HepG2 (cell line): ENCODE measurements around the gene PCDHGB6.
"Not testable (repeated sequence)": the region's sequence is repeated elsewhere in the genome, so short reads cannot be mapped to it uniquely, and the experiment has no call there.

Experiments
- BRD4 ChIP-seq: sonication (generic); formaldehyde crosslinking; IDR thresholded peaks from 2 replicates; pipeline ENCODE4 v1.4.0; 2020; ENCODE audit warnings: missing genetic modification reagents
- EP300 ChIP-seq, 3 experiments: sonication (generic) in 1 of 3; formaldehyde crosslinking in 1 of 3; IDR thresholded peaks; 2 replicates each; pipeline versions ENCODE4 v1.5.1 to v1.6.1; 2011 to 2020; ENCODE audit warnings: low read depth in 2 of 3, low read length in 2 of 3, borderline replicate concordance in 1 of 3, improper control_type of control experiment in 1 of 3, mild to moderate bottlenecking in 1 of 3, missing genetic modification reagents in 1 of 3, moderate library complexity in 1 of 3
- HNRNPUL1 ChIP-seq: fragments of 200-400 bp; formaldehyde crosslinking; IDR thresholded peaks from 2 replicates; pipeline ENCODE4 v1.6.1; 2017; ENCODE audit warnings: low read depth, mild to moderate bottlenecking, low read length, moderate library complexity
- ZBTB20 ChIP-seq: sonication (generic); formaldehyde crosslinking; IDR thresholded peaks from 2 replicates; pipeline ENCODE4 v1.8.1; 2023; ENCODE audit warnings: missing genetic modification reagents, low read depth, mild to moderate bottlenecking, borderline replicate concordance
- ZFYVE20 ChIP-seq: sonication (generic); formaldehyde crosslinking; IDR thresholded peaks from 2 replicates; pipeline ENCODE4 v1.8.0; 2023; ENCODE audit warnings: low read depth, mild to moderate bottlenecking, moderate library complexity, missing genetic modification reagents, borderline replicate concordance
- ZNF616 ChIP-seq: sonication (generic); formaldehyde crosslinking; IDR thresholded peaks from 2 replicates; pipeline ENCODE4 v1.5.0; 2020; ENCODE audit warnings: low read depth, mild to moderate bottlenecking, missing genetic modification reagents
- TF ChIP-seq, protein P1 (sequence below): sonication (generic); formaldehyde crosslinking; IDR thresholded peaks from 2 replicates; pipeline ENCODE4 v1.5.0; 2020; ENCODE audit warnings: mild to moderate bottlenecking, missing genetic modification reagents, moderate library complexity

DNA sequence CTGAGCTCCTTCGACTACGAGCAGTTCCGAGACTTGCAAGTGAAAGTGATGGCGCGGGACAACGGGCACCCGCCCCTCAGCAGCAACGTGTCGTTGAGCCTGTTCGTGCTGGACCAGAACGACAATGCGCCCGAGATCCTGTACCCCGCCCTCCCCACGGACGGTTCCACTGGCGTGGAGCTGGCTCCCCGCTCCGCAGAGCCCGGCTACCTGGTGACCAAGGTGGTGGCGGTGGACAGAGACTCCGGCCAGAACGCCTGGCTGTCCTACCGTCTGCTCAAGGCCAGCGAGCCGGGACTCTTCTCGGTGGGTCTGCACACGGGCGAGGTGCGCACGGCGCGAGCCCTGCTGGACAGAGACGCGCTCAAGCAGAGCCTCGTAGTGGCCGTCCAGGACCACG is 24.5 kb downstream of the PCDHGB6 start:
- not testable (repeated sequence) for TF ChIP-seq HNRNPUL1; ZBTB20 (CRISPR knock-in tag); EP300 (IDR thresholded peaks at IDR 0.05; ENCODE audit: low read depth in 2 of 2, low read length in 2 of 2); EP300 (CRISPR knock-in tag; IDR thresholded peaks at IDR 0.05; ENCODE audit: borderline replicate concordance); ZNF616 (CRISPR knock-in tag); ZFYVE20 (CRISPR knock-in tag); BRD4 (CRISPR knock-in tag)
- TF ChIP-seq, protein P1, sequence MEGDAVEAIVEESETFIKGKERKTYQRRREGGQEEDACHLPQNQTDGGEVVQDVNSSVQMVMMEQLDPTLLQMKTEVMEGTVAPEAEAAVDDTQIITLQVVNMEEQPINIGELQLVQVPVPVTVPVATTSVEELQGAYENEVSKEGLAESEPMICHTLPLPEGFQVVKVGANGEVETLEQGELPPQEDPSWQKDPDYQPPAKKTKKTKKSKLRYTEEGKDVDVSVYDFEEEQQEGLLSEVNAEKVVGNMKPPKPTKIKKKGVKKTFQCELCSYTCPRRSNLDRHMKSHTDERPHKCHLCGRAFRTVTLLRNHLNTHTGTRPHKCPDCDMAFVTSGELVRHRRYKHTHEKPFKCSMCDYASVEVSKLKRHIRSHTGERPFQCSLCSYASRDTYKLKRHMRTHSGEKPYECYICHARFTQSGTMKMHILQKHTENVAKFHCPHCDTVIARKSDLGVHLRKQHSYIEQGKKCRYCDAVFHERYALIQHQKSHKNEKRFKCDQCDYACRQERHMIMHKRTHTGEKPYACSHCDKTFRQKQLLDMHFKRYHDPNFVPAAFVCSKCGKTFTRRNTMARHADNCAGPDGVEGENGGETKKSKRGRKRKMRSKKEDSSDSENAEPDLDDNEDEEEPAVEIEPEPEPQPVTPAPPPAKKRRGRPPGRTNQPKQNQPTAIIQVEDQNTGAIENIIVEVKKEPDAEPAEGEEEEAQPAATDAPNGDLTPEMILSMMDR (CRISPR knock-in tag), result not testable (repeated sequence)
